Brain microvascular endothelial cell (primary cell): ENCODE results near the gene RNF208.

Experiments
- DNase-seq: peaks from one replicate; pipeline ENCODE4 v3.0.0-alpha.2; 2020
- H3K27ac ChIP-seq: fragments of 250-450 bp; sonication (Bioruptor Pico); 2 replicates; pipeline ENCODE4 v1.5.1; 2020; ENCODE audit warnings: mild to moderate bottlenecking, moderate library complexity
- H3K27me3 ChIP-seq: fragments of 250-450 bp; sonication (Bioruptor Pico); replicated peaks from 2 replicates; pipeline ENCODE4 v1.5.1; 2020; ENCODE audit warnings: mild to moderate bottlenecking
- H3K36me3 ChIP-seq: fragments of 250-450 bp; sonication (Bioruptor Pico); replicated peaks from 2 replicates; pipeline ENCODE4 v1.5.1; 2020; ENCODE audit warnings: mild to moderate bottlenecking
- H3K4me3 ChIP-seq: 2 replicates; pipeline ENCODE4 v1.5.1; 2011; ENCODE audit warnings: low read depth, mild to moderate bottlenecking, control low read depth, low read length, moderate library complexity
- in situ Hi-C: cut with HindIII; loops from 2 replicates; pipeline ENCODE4 v1.10.0; 2017; ENCODE audit warnings: low sequenced_read_pairs, low pct_ligation_motif_present
- TF ChIP-seq, protein P1 (sequence below): IDR thresholded peaks from 2 replicates; pipeline ENCODE4 v1.5.1; 2011; ENCODE audit warnings: low read depth, mild to moderate bottlenecking, moderate library complexity, low read length, control low read depth, inconsistent platforms; ENCODE audit errors: missing control alignments

Gene RNF208

DNA sequence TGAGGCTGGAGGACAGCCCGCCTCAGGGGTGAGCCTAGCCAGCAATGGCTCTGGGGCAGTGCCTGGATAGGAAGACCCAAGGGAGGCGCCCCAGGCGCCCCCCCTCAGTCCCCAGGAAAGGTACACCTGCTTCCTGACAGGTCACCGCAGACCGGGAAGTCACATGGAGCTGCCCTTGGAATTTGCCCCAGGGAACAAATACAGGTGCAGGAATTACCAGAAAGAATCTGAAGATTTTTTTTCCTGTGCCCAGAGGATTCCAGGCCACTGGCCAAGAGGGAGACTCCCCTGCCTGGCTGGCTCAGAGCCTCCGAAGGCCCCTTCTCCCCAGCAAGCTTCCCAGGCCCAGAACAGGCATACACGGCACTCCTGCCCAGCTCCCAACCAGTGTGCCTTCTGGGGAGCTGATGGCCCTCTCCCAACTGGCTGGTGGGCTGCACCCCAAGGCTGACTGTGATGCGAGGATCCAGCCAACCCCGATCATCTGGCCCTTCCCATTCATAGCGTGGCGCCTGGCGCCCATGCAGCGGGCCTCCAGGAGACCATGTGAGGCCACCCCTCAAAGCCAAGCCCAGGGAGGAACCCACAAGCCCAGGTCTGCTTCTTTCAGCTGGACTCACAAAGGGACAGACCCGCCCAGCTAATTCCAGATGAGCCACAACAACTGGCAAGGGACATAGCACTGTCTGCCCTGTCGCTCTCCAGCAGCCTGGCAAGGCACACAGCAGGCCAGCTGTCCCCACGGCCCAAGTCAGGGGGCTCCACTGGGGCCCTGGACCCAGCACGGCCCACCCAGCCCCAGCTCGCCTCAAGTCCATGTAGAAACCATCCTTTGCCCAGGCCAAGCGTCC, 23.8 kb downstream of the RNF208 start:
- H3K4me3 ChIP-seq = no peak overlapping the region
- in situ Hi-C loops = no loop called here
- TF ChIP-seq, protein P1, sequence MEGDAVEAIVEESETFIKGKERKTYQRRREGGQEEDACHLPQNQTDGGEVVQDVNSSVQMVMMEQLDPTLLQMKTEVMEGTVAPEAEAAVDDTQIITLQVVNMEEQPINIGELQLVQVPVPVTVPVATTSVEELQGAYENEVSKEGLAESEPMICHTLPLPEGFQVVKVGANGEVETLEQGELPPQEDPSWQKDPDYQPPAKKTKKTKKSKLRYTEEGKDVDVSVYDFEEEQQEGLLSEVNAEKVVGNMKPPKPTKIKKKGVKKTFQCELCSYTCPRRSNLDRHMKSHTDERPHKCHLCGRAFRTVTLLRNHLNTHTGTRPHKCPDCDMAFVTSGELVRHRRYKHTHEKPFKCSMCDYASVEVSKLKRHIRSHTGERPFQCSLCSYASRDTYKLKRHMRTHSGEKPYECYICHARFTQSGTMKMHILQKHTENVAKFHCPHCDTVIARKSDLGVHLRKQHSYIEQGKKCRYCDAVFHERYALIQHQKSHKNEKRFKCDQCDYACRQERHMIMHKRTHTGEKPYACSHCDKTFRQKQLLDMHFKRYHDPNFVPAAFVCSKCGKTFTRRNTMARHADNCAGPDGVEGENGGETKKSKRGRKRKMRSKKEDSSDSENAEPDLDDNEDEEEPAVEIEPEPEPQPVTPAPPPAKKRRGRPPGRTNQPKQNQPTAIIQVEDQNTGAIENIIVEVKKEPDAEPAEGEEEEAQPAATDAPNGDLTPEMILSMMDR = no peak

DNA sequence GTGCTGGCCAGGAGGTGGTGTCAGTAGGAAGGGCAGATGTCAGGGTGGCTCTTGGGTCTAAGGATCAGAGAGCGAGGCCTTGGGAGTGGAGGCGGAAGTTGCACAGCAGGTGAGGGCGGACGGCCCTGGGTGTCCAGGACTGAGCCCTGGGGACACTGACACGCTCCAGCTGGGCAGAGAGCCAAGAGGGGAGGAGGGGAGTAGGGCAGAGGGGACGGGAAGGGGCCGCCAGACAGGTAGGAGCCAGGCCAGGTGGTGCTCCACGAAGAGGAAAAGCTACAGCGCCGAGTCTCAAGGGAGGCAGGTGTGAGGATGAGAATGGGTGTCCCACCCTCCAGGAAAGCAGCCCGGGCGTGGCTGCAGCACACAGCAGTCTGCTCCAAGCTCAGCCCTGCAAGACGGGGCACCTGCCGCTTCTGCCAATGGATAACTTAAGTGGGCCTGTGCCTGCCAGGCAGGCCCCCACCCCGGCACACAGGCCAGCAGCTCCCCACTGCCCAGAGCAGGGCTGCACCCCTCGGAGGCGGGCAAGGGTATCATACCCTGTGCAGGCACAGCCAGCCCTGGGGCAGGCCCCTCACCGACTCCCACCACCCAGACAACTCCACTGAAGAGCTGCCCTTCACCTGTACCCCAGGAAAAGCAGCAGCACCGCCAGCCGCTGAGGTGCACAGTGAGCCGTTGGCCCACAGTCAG, 26.4 kb downstream of the RNF208 start:
- TF ChIP-seq, protein P1 = no peak
- Histone ChIP-seq H3K4me3 (no peak overlapping the region), H3K27ac (no peak overlapping the region), H3K27me3 (no peaks in the 10 kb centered on the region), H3K36me3 (peaks cover 8% of the 10 kb centered on the region)
- no peak for DNase-seq
- in situ Hi-C loops = no loop called here

More for the DNA sequence above, 23.8 kb downstream of the RNF208 start:
- no peaks in the 10 kb centered on the region for H3K27me3 ChIP-seq
- H3K27ac ChIP-seq = no peak overlapping the region
- H3K36me3 ChIP-seq = no peaks in the 10 kb centered on the region
- DNase-seq = no peak

DNA sequence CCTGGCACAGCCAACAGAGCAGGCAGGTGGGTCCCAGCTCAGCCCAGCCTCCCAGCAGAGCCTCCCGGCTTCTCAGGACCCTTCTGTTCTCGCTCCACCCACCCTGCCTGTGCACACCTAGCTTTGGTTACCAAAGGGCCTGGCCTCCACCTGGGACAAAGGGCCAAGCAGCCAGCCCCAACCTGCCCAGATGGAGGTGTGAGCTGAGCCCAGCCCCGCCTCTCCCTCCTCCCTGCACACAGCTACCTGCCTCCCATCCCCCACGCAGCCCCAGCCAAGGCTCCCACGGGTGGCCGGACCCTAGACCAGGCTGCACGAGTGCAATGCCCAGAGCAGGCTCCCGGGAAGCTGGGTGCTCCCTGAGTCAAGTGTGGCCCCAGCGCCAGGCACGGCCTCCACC, 27.1 kb downstream of the RNF208 start:
- no peak overlapping the region for H3K27ac ChIP-seq
- in situ Hi-C loops = no loop called here
- no peaks in the 10 kb centered on the region for H3K27me3 ChIP-seq
- TF ChIP-seq, protein P1 = no peak
- DNase-seq = no peak
- H3K4me3 ChIP-seq = no peak overlapping the region
- peaks cover 11% of the 10 kb centered on the region for H3K36me3 ChIP-seq

DNA sequence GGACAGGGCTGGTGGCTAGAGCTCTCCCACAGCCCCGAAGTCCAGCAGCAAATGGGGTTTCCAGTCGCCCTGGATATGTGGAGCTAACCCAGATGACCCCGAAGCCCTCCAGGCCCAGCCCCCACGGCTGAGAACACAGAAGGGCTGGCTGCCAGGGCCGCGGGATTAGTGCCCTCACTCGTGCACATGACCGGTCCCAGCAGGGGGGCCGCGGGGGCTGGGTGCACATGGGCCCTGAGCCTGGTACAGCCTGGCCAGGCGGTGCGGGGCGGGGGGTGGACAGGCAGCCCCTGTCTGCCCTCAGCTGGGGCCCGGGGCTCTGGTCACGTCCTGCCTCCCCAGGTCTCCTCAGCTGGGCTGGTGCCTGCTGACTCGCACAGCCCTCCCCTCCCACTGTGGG, 27.7 kb downstream of the RNF208 start:
- Histone ChIP-seq H3K4me3 (no peak overlapping the region), H3K27me3 (no peaks in the 10 kb centered on the region), H3K36me3 (peaks cover 13% of the 10 kb centered on the region), H3K27ac (no peak overlapping the region)
- TF ChIP-seq, protein P1 = no peak
- DNase-seq = no peak
- in situ Hi-C loops = no loop called here

DNA sequence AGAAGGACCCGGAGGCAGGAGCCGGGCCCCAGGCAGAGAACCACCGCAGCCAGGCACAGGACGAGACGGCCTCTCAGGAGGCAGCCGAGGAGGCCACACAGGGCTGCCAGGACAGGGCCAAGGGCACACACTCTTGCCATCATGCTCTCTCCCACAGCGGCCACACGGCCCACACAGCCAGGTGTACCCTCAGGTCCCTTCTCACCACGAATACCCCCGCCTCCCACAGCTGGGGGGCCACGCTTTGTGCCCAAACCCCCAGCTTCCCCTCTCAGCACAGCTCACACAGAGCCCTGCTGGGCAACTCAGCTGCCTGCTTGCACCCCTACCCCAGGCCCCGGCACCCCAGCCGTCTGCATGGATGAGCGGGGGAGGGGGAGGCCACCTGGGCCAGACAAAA, 28.3 kb downstream of the RNF208 start:
- DNase-seq = no peak
- TF ChIP-seq, protein P1 = no peak
- Histone ChIP-seq H3K4me3 (no peak overlapping the region), H3K27ac (no peak overlapping the region), H3K27me3 (no peaks in the 10 kb centered on the region), H3K36me3 (peaks cover 13% of the 10 kb centered on the region)
- in situ Hi-C loops = no loop called here
